Spleen (tissue), 11 donors: ENCODE results near the gene REXO1. TPM values are rescaled to one million over a fixed set of nuclear protein-coding genes. Genes with fewer than 3 reads are reported as not detected.

ENCODE experiments used
- DNase-seq: peaks from one replicate; pipeline ENCODE4 v3.0.0-alpha.2; 2020
- H3K27ac ChIP-seq, 8 donors: fragments of 200-600 bp; sonication (generic) in 7 of 8; 1 replicate in 4 of 8; 2 replicates in 4 of 8; pipeline versions ENCODE4 v1.5.0 to v1.8.0; 2016 to 2021; ENCODE audit warnings: inconsistent platforms in 4 of 8, mild to moderate bottlenecking in 4 of 8, moderate library complexity in 1 of 8
- H3K27me3 ChIP-seq, 7 donors: fragments of 200-600 bp; sonication (generic) in 6 of 7; replicated peaks in 1 of 7; 1 replicate in 4 of 7; 2 replicates in 3 of 7; pipeline versions ENCODE4 v1.5.0 to v1.8.0; 2016 to 2021; ENCODE audit warnings: inconsistent platforms in 3 of 7, mild to moderate bottlenecking in 1 of 7
- H3K36me3 ChIP-seq, 6 donors: fragments of 200-600 bp; sonication (generic) in 5 of 6; 1 replicate in 4 of 6; 2 replicates in 2 of 6; pipeline versions ENCODE4 v1.5.0 to v1.8.0; 2016 to 2021; ENCODE audit warnings: inconsistent platforms in 2 of 6
- H3K4me1 ChIP-seq, 6 donors: fragments of 200-600 bp; sonication (generic) in 5 of 6; 1 replicate in 3 of 6; 2 replicates in 3 of 6; pipeline versions ENCODE4 v1.5.0 to v1.8.0; 2016 to 2021; ENCODE audit warnings: inconsistent platforms in 3 of 6
- H3K4me3 ChIP-seq, 8 donors: fragments of 200-600 bp; sonication (generic) in 7 of 8; 1 replicate in 4 of 8; 2 replicates in 4 of 8; pipeline versions ENCODE4 v1.5.0 to v1.8.0; 2016 to 2021; ENCODE audit warnings: inconsistent platforms in 4 of 8, mild to moderate bottlenecking in 4 of 8, moderate library complexity in 2 of 8
- H3K9me3 ChIP-seq, 8 donors: fragments of 200-600 bp; sonication (generic) in 7 of 8; 1 replicate in 4 of 8; 2 replicates in 4 of 8; pipeline versions ENCODE4 v1.5.0 to v1.8.0; 2016 to 2021; ENCODE audit warnings: inconsistent platforms in 4 of 8
- CTCF ChIP-seq, 11 experiments: fragments of 200-600 bp in 7 of 11; fragments of 450-650 bp in 4 of 11; sonication (generic) in 4 of 11; IDR thresholded peaks in 8 of 11; conservative IDR thresholded peaks in 3 of 11; 1 replicate in 7 of 11; 2 replicates in 4 of 11; pipeline versions ENCODE4 v1.4.0 to v1.8.0; 2016 to 2021; ENCODE audit warnings: antibody characterized with exemption in 11 of 11, inconsistent platforms in 4 of 11, mild to moderate bottlenecking in 1 of 11
- POLR2A ChIP-seq, 3 donors: fragments of 450-650 bp; IDR thresholded peaks; one replicate each; pipeline ENCODE4 v1.5.1; 2017; ENCODE audit warnings: antibody characterized with exemption in 3 of 3, mild to moderate bottlenecking in 1 of 3
- POLR2AphosphoS5 ChIP-seq, 3 donors: sonication (generic); formaldehyde crosslinking; IDR thresholded peaks; one replicate each; pipeline ENCODE4 v1.5.1; 2017; ENCODE audit warnings: antibody characterized with exemption in 3 of 3
- WGBS, 5 donors: extraction: QIAGEN DNeasy Blood & Tissue Kit in 3 of 5; methylation state at CpG; one replicate each; pipeline versions ENCODE4 v1.1.5 to v1.1.7; 2013 to 2018; 5-methylcytosine and 5-hydroxymethylcytosine counted together
- intact Hi-C: fragments of 100-400 bp; cut with DNase I; formaldehyde crosslinking; loops from one replicate; pipeline ENCODE4 v1.15.0; 2023; ENCODE audit warnings: low total_unique reads
- microRNA-seq, 3 donors: library from miRNA; unstranded; fragments of <30 nt; microRNA quantifications; one replicate each; pipeline versions ENCODE4 to v1.1.0, GENCODE V29; 2019 to 2020
- polyA plus RNA-seq, 3 donors: library from polyadenylated mRNA; stranded (reverse); fragments of 200-250 nt; gene quantifications; one replicate each; pipeline ENCODE4 v1.2.1, GENCODE V29; 2013
- total RNA-seq, 7 donors: library from RNA; depleted of rRNA in 3 of 7; stranded (reverse); fragments of >200 nt in 3 of 7; fragmentation: NEBNext Ultra II Directional in 4 of 7; extraction: Animal tissue kit (Norgen Biotek cat#: 25700) in 4 of 7; gene quantifications; one replicate each; pipeline versions ENCODE4 v1.1.0 to v1.2.1, GENCODE V29; 2016 to 2021
- donor health status: healthy with polysubstance abuse.
- donor health status: DM: no; HTN: no; CAD: no; lungs with moderate emphysema.
- donor health status: DM: no; HTN: no; CAD: no.
- donor health status: Bipolar disorder and iron deficiency.
- donor health status: healthy.
- donor health status: DM: no; HTN: no; CAD: no.
- donor health status: DM: yes; HTN: yes; CAD: no.

The REXO1 gene
- total and polyA plus RNA-seq, 10 donors = 13.4 to 88.1 (median 50.6) TPM

GRCh38 chr19:1765904-1766799 is 82.1 kb downstream of the REXO1 start:
- intact Hi-C loops = loop anchor here (10.0 kb wide), 1 partner anchor 91 kb away; no protein-coding TSS in a partner anchor
- Histone ChIP-seq H3K36me3 (no peaks in the 10 kb centered on the region), H3K27me3 (peaks cover 15 to 100% (median 100%) of the 10 kb centered on the region in 7 donors), H3K4me3 (no peak overlapping the region), H3K27ac (no peak overlapping the region), H3K9me3 (peaks cover 0 to 17% (median 10%) of the 10 kb centered on the region in 8 donors), H3K4me1 (peaks cover 0 to 17% (median 6%) of the 10 kb centered on the region in 6 donors)
- no peak for TF ChIP-seq CTCF (IDR thresholded peaks at IDR 0.05 in 8 of 11, conservative IDR thresholded peaks at IDR 0.05 in 3 of 11)
- TF ChIP-seq POLR2A (IDR thresholded peaks at IDR 0.05) = no peak
- TF ChIP-seq POLR2AphosphoS5 (IDR thresholded peaks at IDR 0.05) = no peak
- WGBS, 5 donors = 4 to 6% (median 5%) methylated on average over 29 to 38 of the region's 38 CpGs
- DNase-seq = no peak

Small RNAs within 50 kb of the gene (microRNA-seq; reads per million reads assigned to microRNA genes)
- gene MIR1909 = 1.1 to 1.8 (median 1.4) reads per million in 3 donors

Other genes with a start within 250 kb of the REXO1 start
- 100 to 1,000 TPM in 4 of 7 donors, 10 to 100 TPM in 3; 40.9 to 165 (median 129) TPM for gene UQCR11, start 243.0 kb downstream of the REXO1 start, total RNA-seq
- 100 to 1,000 TPM in 2 of 3 donors, 10 to 100 TPM in 1; 93.4 to 153 (median 145) TPM for gene UQCR11, start 243.0 kb downstream of the REXO1 start, polyA plus RNA-seq
- gene TCF3, start 195.9 kb downstream of the REXO1 start, total RNA-seq = 100 to 1,000 TPM in 5 of 7 donors, 10 to 100 TPM in 2; 79.2 to 135 (median 107) TPM
- gene TCF3, start 195.9 kb downstream of the REXO1 start, polyA plus RNA-seq = 10 to 100 TPM; 81.0 to 96.5 (median 88.9) TPM
- not detected for gene ONECUT3, start 95.0 kb downstream of the REXO1 start, total RNA-seq
- not detected for gene ONECUT3, start 95.0 kb downstream of the REXO1 start, polyA plus RNA-seq
- gene ATP8B3, start 36.2 kb downstream of the REXO1 start, total RNA-seq = 10 to 100 TPM in 1 of 7 donors, 1 to 10 TPM in 6; 5.4 to 10.1 (median 7.3) TPM
- 1 to 10 TPM; 1.9 to 3.9 (median 2.3) TPM for gene ATP8B3, start 36.2 kb downstream of the REXO1 start, polyA plus RNA-seq
- 10 to 100 TPM; 12.9 to 39.0 (median 29.5) TPM for gene KLF16, start 15.1 kb upstream of the REXO1 start, total RNA-seq
- 10 to 100 TPM in 1 of 3 donors, 1 to 10 TPM in 2; 7.1 to 19.5 (median 8.1) TPM for gene KLF16, start 15.1 kb upstream of the REXO1 start, polyA plus RNA-seq
- 100 to 1,000 TPM in 2 of 7 donors, 10 to 100 TPM in 5; 73.4 to 104 (median 83.0) TPM for gene ABHD17A, start 37.0 kb upstream of the REXO1 start, total RNA-seq
- 100 to 1,000 TPM in 1 of 3 donors, 10 to 100 TPM in 2; 80.4 to 107 (median 88.1) TPM for gene ABHD17A, start 37.0 kb upstream of the REXO1 start, polyA plus RNA-seq
- gene ADAT3, start 56.9 kb upstream of the REXO1 start, total RNA-seq = 10 to 100 TPM in 2 of 7 donors, 1 to 10 TPM in 5; 6.4 to 11.0 (median 8.3) TPM
- gene ADAT3, start 56.9 kb upstream of the REXO1 start, polyA plus RNA-seq = 1 to 10 TPM; 3.2 to 9.4 (median 4.0) TPM
- gene SCAMP4, start 56.9 kb upstream of the REXO1 start, total RNA-seq = 10 to 100 TPM; 45.4 to 92.2 (median 53.6) TPM
- 10 to 100 TPM; 13.0 to 29.9 (median 17.9) TPM for gene SCAMP4, start 56.9 kb upstream of the REXO1 start, polyA plus RNA-seq
- 100 to 1,000 TPM in 3 of 7 donors, 10 to 100 TPM in 4; 72.2 to 115 (median 88.6) TPM for gene CSNK1G2, start 92.7 kb upstream of the REXO1 start, total RNA-seq
- 100 to 1,000 TPM in 1 of 3 donors, 10 to 100 TPM in 2; 52.5 to 120 (median 99.1) TPM for gene CSNK1G2, start 92.7 kb upstream of the REXO1 start, polyA plus RNA-seq
- gene BTBD2, start 167.2 kb upstream of the REXO1 start, total RNA-seq = 10 to 100 TPM; 47.6 to 77.1 (median 65.5) TPM
- 10 to 100 TPM; 29.1 to 53.0 (median 31.2) TPM for gene BTBD2, start 167.2 kb upstream of the REXO1 start, polyA plus RNA-seq
- 100 to 1,000 TPM; 212 to 389 (median 265) TPM for gene MKNK2, start 202.8 kb upstream of the REXO1 start, total RNA-seq
- 100 to 1,000 TPM in 1 of 3 donors, 10 to 100 TPM in 2; 88.2 to 154 (median 90.0) TPM for gene MKNK2, start 202.8 kb upstream of the REXO1 start, polyA plus RNA-seq
- gene MOB3A, start 247.8 kb upstream of the REXO1 start, total RNA-seq = 100 to 1,000 TPM in 5 of 7 donors, 10 to 100 TPM in 2; 80.8 to 161 (median 124) TPM
- gene MOB3A, start 247.8 kb upstream of the REXO1 start, polyA plus RNA-seq = 10 to 100 TPM; 24.2 to 48.7 (median 37.6) TPM
- gene IZUMO4, start 248.4 kb upstream of the REXO1 start, total RNA-seq = 1 to 10 TPM; 1.9 to 5.8 (median 3.7) TPM
- gene IZUMO4, start 248.4 kb upstream of the REXO1 start, polyA plus RNA-seq = 10 to 100 TPM; 13.6 to 25.9 (median 16.7) TPM